Skeletal muscle satellite cell (primary cell): ENCODE results near the gene TSPEAR.
"Not testable (repeated sequence)": the region's sequence is repeated elsewhere in the genome, so short reads cannot be mapped to it uniquely, and the experiment has no call there.

Source experiments
- H3K27me3 ChIP-seq: 2 replicates; pipeline ENCODE4 v1.7.0; 2013; ENCODE audit warnings: low read length; ENCODE audit not compliant: control insufficient read depth, insufficient read depth
- H3K36me3 ChIP-seq: 2 replicates; pipeline ENCODE4 v1.7.0; 2013; ENCODE audit warnings: mild to moderate bottlenecking, control low read depth, low read length; ENCODE audit not compliant: insufficient read depth
- H3K4me1 ChIP-seq: 2 replicates; pipeline ENCODE4 v1.7.0; 2013; ENCODE audit warnings: low read length; ENCODE audit not compliant: control insufficient read depth, insufficient read depth
- H3K4me2 ChIP-seq: 2 replicates; pipeline ENCODE4 v1.7.0; 2013; ENCODE audit warnings: mild to moderate bottlenecking, low read length
- H3K4me3 ChIP-seq: 2 replicates; pipeline ENCODE4 v1.7.0; 2013; ENCODE audit warnings: low read length
- H3K9ac ChIP-seq: 2 replicates; pipeline ENCODE4 v1.7.0; 2013; ENCODE audit warnings: mild to moderate bottlenecking, low read depth, low read length, moderate library complexity
- H3K9me3 ChIP-seq: replicated peaks from 2 replicates; pipeline ENCODE4 v1.7.0; 2013; ENCODE audit warnings: mild to moderate bottlenecking, control low read depth, low read length

The TSPEAR gene

GRCh38 chr21:44505673-44506278 lies 205.6 kb downstream of the TSPEAR start:
- Histone ChIP-seq H3K4me3 (no peak overlapping the region), H3K4me1 (no peaks in the 10 kb centered on the region)

GRCh38 chr21:44503901-44504399 lies 207.4 kb downstream of the TSPEAR start:
- Histone ChIP-seq H3K27me3 (peaks cover 42% of the 10 kb centered on the region), H3K4me3 (no peak overlapping the region), H3K9me3 (no peaks in the 10 kb centered on the region), H3K36me3 (no peaks in the 10 kb centered on the region), H3K4me1 (no peaks in the 10 kb centered on the region), H3K9ac (no peak overlapping the region), H3K4me2 (no peak overlapping the region)

More at GRCh38 chr21:44505673-44506278, 205.6 kb downstream of the TSPEAR start:
- Histone ChIP-seq H3K36me3 (no peaks in the 10 kb centered on the region), H3K9me3 (no peaks in the 10 kb centered on the region), H3K4me2 (no peak overlapping the region), H3K27me3 (peaks cover 39% of the 10 kb centered on the region), H3K9ac (no peak overlapping the region)

- H3K4me2 ChIP-seq, H3K9me3 ChIP-seq, H3K36me3 ChIP-seq, H3K4me1 ChIP-seq, H3K4me3 ChIP-seq, H3K9ac ChIP-seq: not testable (repeated sequence)
- H3K27me3 ChIP-seq, result peaks cover 40% of the 10 kb centered on the region
Observed at GRCh38 chr21:44503006-44503889, 208.1 kb downstream of the TSPEAR start.

- no peak overlapping the region for H3K9ac ChIP-seq
- no peaks in the 10 kb centered on the region for H3K9me3 ChIP-seq
- H3K4me3 ChIP-seq, result no peak overlapping the region
- no peak overlapping the region for H3K4me2 ChIP-seq
- H3K4me1 ChIP-seq, result no peaks in the 10 kb centered on the region
- peaks cover 41% of the 10 kb centered on the region for H3K27me3 ChIP-seq
- no peaks in the 10 kb centered on the region for H3K36me3 ChIP-seq
Observed at GRCh38 chr21:44502171-44502958, 209.0 kb downstream of the TSPEAR start.

GRCh38 chr21:44500111-44500510 lies 211.3 kb downstream of the TSPEAR start:
- no peak overlapping the region for H3K4me2 ChIP-seq
- no peaks in the 10 kb centered on the region for H3K36me3 ChIP-seq
- H3K4me1 ChIP-seq, result no peaks in the 10 kb centered on the region
- no peak overlapping the region for H3K4me3 ChIP-seq
- no peak overlapping the region for H3K9ac ChIP-seq
- H3K9me3 ChIP-seq, result no peaks in the 10 kb centered on the region
- H3K27me3 ChIP-seq, result peaks cover 46% of the 10 kb centered on the region

- Histone ChIP-seq H3K36me3 (no peaks in the 10 kb centered on the region), H3K9ac (no peak overlapping the region), H3K4me2 (no peak overlapping the region), H3K4me3 (no peak overlapping the region), H3K27me3 (peaks cover 50% of the 10 kb centered on the region), H3K4me1 (no peaks in the 10 kb centered on the region), H3K9me3 (no peaks in the 10 kb centered on the region)
Observed at GRCh38 chr21:44499631-44500030, 211.7 kb downstream of the TSPEAR start.

GRCh38 chr21:44499211-44499560 lies 212.2 kb downstream of the TSPEAR start:
- Histone ChIP-seq H3K27me3 (peaks cover 50% of the 10 kb centered on the region), H3K4me2 (no peak overlapping the region), H3K4me3 (no peak overlapping the region), H3K4me1 (no peaks in the 10 kb centered on the region), H3K9me3 (no peaks in the 10 kb centered on the region), H3K36me3 (no peaks in the 10 kb centered on the region), H3K9ac (no peak overlapping the region)

GRCh38 chr21:44498280-44499210 lies 212.8 kb downstream of the TSPEAR start:
- H3K27me3 ChIP-seq, result peaks cover 50% of the 10 kb centered on the region
- H3K4me3 ChIP-seq, result no peak overlapping the region
- H3K4me2 ChIP-seq, result no peak overlapping the region

GRCh38 chr21:44497703-44498126 lies 213.7 kb downstream of the TSPEAR start:
- peaks cover 12% of the 10 kb centered on the region for H3K9me3 ChIP-seq
- no peaks in the 10 kb centered on the region for H3K36me3 ChIP-seq
- no peak overlapping the region for H3K9ac ChIP-seq
- H3K27me3 ChIP-seq, result peaks cover 50% of the 10 kb centered on the region
- no peak overlapping the region for H3K4me3 ChIP-seq
- no peaks in the 10 kb centered on the region for H3K4me1 ChIP-seq
- no peak overlapping the region for H3K4me2 ChIP-seq

More at GRCh38 chr21:44498280-44499210, 212.8 kb downstream of the TSPEAR start:
- no peak overlapping the region for H3K9ac ChIP-seq
- no peaks in the 10 kb centered on the region for H3K36me3 ChIP-seq
- H3K4me1 ChIP-seq, result no peaks in the 10 kb centered on the region
- peaks cover 5% of the 10 kb centered on the region for H3K9me3 ChIP-seq

GRCh38 chr21:44496564-44497550 lies 214.5 kb downstream of the TSPEAR start:
- H3K27me3 ChIP-seq, result peaks cover 44% of the 10 kb centered on the region
- no peak overlapping the region for H3K4me2 ChIP-seq
- H3K9ac ChIP-seq, result no peak overlapping the region
- H3K4me1 ChIP-seq, result no peaks in the 10 kb centered on the region
- peaks cover 14% of the 10 kb centered on the region for H3K9me3 ChIP-seq
- no peak overlapping the region for H3K4me3 ChIP-seq
- H3K36me3 ChIP-seq, result no peaks in the 10 kb centered on the region
